HG03571 (cell line): Measurements from ENCODE around the gene ANKHD1.
A peak's percentile ranks its signal among the peaks of the same experiment; 100 is the strongest.
"Not testable (repeated sequence)": the region's sequence is repeated elsewhere in the genome, so short reads cannot be mapped to it uniquely, and the experiment has no call there.

Experiments
- ATAC-seq: cut with Tn5 transposase; IDR thresholded peaks from one replicate; pipeline ENCODE4 v1.9.1; 2021; ENCODE audit not compliant: unreplicated experiment

Gene ANKHD1

DNA sequence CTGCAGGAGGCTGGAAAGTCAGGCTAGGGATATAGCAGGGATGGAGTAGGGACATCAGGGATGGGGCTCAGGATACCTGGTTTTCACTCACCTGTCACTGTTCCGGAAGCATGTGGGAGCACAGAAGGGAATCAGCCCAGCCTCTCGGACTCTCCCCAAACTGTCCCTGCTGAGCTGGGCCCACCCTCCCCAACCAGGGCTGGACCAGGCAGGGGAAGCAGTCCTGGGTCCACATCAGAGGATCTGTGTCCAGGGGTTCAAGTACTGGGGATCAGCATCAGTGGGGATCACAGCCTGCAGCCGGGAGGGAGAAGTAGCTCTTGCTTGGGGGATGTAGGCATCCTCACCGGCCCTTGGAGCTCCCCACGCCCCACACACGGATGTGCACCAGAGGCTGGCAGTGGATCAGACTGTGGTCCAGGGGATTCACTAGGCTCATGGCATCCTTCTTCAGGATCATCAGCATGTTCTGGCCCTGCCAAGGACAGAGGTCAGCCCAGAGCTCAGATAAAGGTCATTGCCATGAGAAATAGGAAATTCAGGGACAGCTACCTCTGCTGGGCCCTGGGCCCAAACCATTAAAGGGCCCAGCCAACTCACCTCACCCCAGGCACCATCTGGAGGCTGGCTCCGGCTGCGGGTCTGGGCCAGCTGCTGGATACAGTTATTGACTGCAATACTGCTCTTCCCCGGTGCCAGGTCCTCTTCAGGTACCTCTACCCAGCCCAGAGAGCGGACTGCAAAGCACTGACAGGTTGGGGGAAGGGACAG lies 160.3 kb downstream of the ANKHD1 start:
- no peak for ATAC-seq

DNA sequence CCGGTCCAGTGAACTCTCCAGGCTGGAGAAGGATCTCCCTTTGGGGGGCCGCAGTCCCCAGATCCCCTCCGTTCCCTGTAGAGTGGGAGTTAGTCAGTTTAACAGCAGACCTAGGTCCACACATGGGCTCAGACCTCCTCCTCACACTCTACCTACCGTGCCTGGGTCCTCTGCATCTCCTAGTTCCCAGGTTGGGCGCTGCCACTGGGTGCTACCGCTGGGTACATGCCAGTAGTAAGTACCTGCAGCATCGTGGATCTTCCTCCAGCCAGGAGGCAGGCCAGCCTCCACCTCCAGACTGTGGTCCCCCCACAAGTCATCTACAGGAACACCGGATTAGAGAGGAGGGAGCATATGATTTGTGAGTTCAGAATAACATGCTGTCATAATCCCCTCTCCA lies 162.0 kb downstream of the ANKHD1 start:
- ATAC-seq: no peak

DNA sequence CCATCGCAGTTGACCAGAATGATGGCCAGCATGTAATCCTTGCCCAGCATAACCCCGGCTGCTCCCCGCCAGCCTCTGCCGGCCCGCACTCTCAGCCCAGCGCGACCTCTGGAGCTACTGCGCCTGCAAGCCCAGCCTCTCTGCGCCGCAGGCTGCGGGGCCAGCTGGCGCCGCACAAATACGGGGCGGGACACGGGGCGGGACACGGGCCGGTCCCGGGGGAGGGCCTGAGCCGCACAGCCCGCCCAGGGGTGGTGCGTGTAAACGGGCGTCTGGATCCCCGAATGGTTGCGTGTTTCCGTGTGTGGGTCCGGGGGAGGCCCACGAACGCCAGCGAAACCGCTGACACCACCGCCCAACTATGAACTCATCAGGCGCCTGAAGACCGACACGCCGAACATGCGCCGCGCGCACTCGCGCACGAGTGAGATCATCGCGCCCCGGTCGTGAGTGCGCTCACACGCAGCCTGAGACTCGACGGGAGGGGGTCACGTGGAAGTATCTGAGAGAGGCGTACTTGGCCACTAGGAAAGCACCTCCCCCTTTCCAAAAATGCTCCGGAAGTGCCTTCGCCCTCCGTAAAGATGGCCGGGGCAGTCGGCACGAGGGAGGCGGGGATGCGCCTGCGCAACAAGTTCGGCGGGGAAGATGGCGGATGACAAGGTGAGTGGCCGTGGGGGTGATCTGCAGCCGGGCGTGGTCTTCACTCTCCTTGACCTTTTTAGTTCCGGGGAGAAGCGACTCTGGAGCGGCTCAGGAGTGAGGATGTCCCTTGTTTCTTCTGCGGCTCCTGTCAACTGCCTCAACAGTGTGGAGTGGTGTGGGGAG lies 162.8 kb downstream of the ANKHD1 start, which contains the start of the genes APBB3 and SLC35A4:
Gene APBB3 (minus strand): TSS at position 403 of the 828 bp plus-strand sequence. CDS start 353 bp downstream, at position 50.
Gene SLC35A4 (plus strand): TSS at position 633 of the 828 bp plus-strand sequence. CDS start 2,342 bp downstream, outside the sequence.
- ATAC-seq: peak; percentile 83

DNA sequence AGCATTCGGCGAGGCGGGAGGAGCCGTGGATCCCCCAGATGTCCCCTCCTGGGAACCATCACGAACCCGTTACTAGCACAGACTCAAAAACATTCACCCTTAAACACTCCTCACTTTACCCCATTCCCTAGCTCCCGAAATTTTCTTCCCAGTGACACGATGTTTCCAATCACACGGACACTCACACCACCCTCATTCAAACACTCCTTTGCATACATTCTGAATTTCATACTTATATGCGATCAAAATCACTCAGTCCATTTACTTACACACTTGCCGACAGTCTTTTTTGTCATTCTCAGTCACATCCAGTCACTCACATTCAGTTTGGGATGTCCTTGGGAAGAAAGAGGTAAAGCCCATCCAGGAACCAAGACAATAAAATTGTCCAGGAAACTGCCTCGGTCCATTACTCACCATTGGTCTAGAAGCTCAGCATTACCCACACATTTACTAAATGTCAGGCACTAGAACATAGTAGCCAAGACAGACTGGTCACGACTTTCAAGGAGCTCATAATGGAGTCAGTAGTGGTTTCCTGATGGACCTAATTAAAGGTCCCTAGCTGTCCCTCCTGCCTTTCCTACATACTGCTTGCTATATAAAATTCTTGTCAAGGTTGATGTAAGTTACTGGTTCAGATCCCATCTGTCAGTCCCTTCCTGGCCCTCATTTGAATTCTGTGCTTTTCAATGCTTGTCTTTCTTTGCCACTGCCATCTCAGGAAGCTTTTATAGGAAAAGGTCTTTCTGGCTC lies 163.6 kb downstream of the ANKHD1 start:
- ATAC-seq: no peak

DNA sequence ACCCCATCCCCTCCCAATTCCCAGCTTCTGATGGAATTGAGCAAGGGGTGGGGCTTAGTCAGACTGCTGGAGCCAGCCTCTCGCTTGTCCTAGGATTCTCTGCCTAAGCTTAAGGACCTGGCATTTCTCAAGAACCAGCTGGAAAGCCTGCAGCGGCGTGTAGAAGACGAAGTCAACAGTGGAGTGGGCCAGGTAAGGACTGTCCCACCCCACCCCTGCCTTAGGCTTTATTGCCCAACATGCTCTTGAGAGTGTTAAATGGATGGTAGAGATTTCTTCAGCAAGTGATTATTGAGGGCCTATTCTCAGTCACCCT lies 164.1 kb downstream of the ANKHD1 start:
- ATAC-seq: no peak

DNA sequence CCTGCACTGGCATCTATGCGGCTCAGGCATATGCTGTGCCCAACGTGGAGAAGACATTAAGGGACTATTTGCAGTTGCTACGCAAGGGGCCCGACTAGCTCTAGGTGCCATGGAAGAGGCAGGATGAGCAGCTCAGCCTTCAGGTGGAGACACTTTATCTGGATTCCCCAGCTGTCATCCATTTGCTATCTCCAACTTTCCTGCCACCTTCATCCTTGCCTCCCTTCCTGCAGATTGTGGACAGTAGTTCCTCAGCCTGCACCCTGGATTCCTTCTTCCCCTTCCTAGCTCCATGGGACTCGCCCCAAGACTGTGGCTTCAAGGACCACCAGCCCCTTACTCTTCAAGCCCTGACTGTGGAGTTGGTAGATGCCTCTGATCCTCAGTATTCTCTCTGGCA lies 165.0 kb downstream of the ANKHD1 start:
- no peak for ATAC-seq

DNA sequence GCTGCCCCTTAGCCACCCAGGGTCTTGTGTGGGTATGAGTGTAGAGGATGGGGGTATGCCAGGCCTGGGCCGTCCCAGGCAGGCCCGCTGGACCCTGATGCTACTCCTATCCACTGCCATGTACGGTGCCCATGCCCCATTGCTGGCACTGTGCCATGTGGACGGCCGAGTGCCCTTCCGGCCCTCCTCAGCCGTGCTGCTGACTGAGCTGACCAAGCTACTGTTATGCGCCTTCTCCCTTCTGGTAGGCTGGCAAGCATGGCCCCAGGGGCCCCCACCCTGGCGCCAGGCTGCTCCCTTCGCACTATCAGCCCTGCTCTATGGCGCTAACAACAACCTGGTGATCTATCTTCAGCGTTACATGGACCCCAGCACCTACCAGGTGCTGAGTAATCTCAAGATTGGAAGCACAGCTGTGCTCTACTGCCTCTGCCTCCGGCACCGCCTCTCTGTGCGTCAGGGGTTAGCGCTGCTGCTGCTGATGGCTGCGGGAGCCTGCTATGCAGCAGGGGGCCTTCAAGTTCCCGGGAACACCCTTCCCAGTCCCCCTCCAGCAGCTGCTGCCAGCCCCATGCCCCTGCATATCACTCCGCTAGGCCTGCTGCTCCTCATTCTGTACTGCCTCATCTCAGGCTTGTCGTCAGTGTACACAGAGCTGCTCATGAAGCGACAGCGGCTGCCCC lies 165.6 kb downstream of the ANKHD1 start:
- ATAC-seq: no peak

DNA sequence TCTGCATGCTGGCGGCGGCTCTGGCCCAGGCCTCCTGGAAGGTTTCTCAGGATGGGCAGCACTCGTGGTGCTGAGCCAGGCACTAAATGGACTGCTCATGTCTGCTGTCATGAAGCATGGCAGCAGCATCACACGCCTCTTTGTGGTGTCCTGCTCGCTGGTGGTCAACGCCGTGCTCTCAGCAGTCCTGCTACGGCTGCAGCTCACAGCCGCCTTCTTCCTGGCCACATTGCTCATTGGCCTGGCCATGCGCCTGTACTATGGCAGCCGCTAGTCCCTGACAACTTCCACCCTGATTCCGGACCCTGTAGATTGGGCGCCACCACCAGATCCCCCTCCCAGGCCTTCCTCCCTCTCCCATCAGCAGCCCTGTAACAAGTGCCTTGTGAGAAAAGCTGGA lies 166.2 kb downstream of the ANKHD1 start:
- no peak for ATAC-seq

DNA sequence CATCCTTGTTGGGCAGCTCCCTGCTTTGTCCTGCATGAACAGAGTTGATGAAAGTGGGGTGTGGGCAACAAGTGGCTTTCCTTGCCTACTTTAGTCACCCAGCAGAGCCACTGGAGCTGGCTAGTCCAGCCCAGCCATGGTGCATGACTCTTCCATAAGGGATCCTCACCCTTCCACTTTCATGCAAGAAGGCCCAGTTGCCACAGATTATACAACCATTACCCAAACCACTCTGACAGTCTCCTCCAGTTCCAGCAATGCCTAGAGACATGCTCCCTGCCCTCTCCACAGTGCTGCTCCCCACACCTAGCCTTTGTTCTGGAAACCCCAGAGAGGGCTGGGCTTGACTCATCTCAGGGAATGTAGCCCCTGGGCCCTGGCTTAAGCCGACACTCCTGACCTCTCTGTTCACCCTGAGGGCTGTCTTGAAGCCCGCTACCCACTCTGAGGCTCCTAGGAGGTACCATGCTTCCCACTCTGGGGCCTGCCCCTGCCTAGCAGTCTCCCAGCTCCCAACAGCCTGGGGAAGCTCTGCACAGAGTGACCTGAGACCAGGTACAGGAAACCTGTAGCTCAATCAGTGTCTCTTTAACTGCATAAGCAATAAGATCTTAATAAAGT lies 166.9 kb downstream of the ANKHD1 start:
- no peak for ATAC-seq

DNA sequence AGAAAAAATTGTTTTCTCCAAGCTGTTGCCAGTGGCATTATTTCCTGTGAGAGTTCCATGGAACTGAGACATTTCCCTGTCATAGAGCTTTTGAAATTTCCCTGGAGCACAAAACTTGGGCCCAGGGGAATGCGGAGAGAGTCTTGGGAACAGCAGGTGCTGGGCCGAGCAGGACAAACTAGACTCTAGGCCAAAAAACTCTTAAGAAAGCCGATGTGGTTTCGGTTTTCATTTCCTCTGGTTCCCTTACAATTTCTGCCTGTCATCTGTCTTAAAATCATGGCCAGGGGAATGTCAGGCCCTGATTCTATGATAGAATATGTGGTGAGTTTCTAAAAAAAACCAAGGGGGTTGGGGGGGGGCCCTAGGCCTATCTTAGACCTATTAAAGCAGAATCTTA lies 167.6 kb downstream of the ANKHD1 start:
- no peak for ATAC-seq

DNA sequence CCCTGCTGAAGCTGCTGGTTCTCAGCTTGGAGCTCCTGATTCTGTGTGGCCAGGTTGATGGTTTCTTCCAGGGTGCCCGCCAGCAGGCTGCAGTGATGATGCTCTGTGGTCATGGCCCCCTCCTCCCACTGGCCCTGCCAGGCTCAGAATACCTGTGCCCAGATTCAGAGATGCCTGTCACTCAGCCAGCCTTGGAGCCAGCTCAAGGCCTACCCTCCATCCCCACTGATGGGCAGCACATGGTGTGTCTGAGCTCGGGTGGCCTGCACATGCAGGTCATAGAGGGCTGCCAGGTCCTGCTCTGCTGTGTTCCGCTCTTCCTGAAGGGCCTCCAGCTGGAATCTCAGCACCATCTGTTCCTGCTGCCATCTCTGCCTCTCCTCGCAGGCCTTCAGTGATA lies 168.4 kb downstream of the ANKHD1 start:
- no peak for ATAC-seq

DNA sequence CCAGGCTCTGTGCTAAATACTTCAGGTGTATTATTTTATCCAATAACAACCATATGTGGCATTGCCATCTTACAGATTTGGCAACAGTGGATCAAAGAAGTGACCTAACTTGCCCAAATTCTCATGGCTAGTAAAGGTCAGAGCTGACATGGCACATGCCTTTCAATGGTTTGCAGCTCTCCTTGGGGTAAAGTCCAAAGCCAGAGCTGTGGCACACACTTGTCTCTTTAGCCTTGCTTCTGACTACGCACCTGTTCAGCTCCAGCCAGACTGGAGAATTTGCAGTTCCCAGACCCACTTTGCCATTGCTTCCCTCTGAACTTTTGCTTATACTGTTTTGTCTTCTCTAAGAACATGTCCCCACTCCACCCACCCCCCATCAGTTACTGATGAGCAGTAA lies 168.9 kb downstream of the ANKHD1 start:
- ATAC-seq: no peak

DNA sequence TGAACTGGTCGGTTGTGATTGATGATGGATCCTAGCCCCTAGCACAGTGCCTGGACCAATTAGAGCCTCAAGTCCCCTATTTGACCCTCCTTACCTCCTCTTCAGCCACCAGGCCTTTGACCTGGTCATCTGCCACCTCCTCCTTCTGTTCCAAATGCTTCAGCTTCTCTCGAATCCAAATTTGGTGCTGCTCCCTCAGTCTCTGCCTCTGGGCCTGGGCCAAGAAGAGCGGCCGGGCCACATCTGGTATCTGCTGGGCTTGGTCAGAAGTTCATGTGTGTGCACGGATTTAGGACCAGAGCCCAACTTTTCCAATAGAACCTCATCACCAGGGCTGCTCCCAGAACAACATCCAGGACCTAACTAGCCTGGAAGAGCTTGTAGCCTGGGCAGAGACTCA lies 169.5 kb downstream of the ANKHD1 start:
- no peak for ATAC-seq

DNA sequence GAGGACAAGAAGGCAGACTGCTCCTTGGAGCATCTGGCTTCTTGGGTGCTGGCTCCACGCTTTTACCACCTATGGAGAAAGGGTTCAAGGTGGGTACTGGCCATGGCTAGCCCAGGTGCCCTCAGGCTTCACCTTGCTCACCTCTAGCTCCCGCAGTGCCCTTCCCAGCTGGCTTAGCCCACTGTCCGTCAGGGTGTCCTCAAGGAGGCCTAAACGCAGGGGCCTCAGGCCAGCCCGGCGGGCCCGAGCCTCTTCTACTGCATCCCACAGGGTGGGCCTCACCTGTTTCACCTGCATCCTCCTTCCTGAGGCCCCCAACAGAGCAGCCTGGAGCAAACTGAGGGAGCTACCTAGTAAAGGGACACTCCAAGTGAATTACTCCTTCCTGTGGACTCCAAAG lies 172.1 kb downstream of the ANKHD1 start:
- ATAC-seq: no peak

DNA sequence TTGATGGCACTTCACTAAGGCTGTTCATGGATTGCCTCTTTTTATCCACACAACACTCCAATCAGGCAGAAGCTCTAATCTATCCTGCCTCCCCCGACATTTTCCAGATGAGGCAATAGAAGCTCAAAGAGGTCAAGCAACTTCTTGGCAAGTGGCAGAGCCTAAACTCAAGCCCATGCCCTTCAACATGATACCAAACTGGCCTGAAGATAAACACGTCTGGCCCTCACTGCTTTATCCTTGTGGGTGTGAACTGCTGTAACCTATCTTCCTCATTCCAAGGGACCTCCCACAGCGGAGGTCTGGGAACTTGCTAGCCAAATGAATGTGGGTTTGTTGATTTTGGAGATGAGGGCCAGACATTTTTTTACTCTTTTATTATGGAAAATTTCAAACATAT lies 172.5 kb downstream of the ANKHD1 start:
- no peak for ATAC-seq

DNA sequence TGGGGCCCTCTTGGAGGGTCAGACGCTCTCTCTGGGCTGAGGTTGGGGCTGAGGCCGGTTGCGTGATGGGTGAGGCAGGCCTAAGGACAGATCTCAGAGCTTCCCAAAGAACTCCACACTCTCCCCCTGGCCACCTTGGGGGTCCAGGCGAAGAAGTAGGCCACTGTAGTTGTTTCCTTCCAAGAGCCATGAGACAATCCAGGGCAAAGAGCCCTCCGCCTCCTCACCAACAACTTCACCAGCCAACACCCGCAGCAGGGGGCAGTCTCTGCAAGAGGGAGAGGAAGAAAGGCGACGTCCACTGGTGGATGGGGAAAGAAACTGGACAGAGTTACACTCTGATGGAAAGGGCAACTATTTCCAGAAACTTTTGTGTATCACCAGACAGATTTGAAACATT lies 173.7 kb downstream of the ANKHD1 start:
- ATAC-seq: no peak

DNA sequence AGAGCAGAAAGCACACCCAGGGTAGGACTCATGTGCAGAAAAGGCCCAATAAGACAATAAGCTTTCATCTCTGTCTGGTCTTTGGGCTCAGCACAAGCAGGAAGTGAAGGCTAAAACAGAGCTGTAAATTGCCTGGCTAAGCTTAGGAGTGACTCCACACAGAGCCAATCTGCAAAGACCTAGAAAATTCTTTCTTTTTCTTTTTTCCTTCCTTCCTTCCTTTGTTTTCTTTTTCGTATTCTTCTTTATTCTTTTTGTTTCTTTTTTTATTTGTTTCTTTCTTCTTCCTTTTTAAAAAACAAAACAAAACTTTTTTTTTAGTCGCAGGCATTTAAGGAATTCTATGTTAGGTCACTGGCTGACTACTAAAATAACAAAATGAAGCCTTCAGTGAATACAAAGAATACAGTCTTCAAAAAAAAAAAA lies 175.2 kb downstream of the ANKHD1 start:
- no peak for ATAC-seq

DNA sequence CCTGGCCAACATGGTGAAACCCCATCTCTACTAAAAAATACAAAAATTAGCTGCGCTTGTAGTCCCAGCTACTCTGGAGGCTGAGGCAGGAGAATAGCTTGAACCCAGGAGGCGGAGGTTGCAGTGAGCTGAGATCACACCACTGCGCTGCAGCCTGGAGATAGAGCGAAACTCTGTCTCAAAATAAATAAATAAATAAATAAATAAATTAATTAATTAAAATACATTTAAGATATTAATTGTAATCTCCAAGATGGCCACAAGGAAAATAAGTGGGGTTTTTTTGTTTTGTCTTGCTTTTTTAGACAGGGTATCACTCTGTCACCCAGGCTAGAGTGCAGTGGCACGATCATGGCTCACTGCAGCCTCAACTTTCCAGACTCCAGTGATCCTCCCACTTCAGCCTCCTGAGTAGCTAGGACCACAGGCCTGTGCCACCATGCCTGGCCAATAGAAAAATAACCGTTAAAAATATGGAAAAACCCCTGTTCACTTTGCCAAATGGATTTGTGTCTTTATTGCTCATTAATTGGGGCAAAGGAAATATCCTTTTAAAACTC lies 177.6 kb downstream of the ANKHD1 start:
- ATAC-seq: not testable (repeated sequence)

DNA sequence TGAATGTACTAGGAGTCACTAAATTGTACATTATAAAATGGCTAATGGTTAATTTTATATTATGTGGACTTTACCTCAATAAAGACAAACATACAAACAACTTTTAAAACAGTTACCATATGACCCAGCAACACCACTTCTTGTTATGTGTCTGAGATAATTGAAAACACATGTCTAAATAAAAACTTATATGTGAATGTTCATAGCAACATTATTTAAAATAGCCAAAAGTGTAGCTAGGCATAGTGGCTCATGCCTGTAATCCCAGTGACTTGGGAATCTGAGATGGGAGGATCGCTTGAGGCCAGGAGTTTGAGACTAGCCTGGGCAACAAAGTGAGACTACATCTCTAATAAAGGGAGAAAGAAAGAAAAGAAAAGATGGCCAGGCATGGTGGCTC lies 185.9 kb downstream of the ANKHD1 start:
- no peak for ATAC-seq
